GM23338 (cell line): Measurements from ENCODE around the gene SYNE1.

ENCODE experiments used
- CTCF ChIP-seq, 2 experiments: fragments of 200-600 bp in 1 of 2; sonication (generic) in 1 of 2; conservative IDR thresholded peaks; 2 replicates each; pipeline versions ENCODE4 v1.5.1 to v1.6.1; 2016 to 2017; ENCODE audit warnings: antibody characterized with exemption in 2 of 2, low read depth in 2 of 2, mild to moderate bottlenecking in 2 of 2, moderate library complexity in 1 of 2
- ETS1 ChIP-seq: IDR thresholded peaks from 2 replicates; pipeline ENCODE4 v1.6.1; 2016; ENCODE audit warnings: antibody characterized with exemption
- EZH2 ChIP-seq: fragments of 200-600 bp; sonication (generic); IDR thresholded peaks from one replicate; pipeline ENCODE4 v1.8.0; 2017; ENCODE audit warnings: antibody characterized with exemption, mild to moderate bottlenecking, low read depth; ENCODE audit not compliant: unreplicated experiment
- ZNF462 ChIP-seq: fragments of 250-450 bp; sonication (Bioruptor Pico); IDR thresholded peaks from 2 replicates; pipeline ENCODE4 v1.5.0; 2020; ENCODE audit warnings: mild to moderate bottlenecking, moderate library complexity

- TF ChIP-seq CTCF (conservative IDR thresholded peaks at IDR 0.05; ENCODE audit: low read depth in 2 of 2) (no peak), ETS1 (no peak), ZNF462 (CRISPR knock-in tag) (no peak), EZH2 (no peak)
These were observed 514.7 kb downstream of the SYNE1 start for GRCh38 chr6:152122434-152122833.
